22Rv1 (cell line): ENCODE results near the gene KCTD7.

Experiments used
- ZFX ChIP-seq: fragments of 450-650 bp; IDR thresholded peaks from 2 replicates; pipeline ENCODE4 v1.6.1; 2017; ENCODE audit warnings: antibody characterized with exemption, borderline replicate concordance
- TF ChIP-seq, protein P1 (sequence below): fragments of 450-650 bp; IDR thresholded peaks from 2 replicates; pipeline ENCODE4 v1.5.1; 2017; ENCODE audit warnings: mild to moderate bottlenecking

DNA sequence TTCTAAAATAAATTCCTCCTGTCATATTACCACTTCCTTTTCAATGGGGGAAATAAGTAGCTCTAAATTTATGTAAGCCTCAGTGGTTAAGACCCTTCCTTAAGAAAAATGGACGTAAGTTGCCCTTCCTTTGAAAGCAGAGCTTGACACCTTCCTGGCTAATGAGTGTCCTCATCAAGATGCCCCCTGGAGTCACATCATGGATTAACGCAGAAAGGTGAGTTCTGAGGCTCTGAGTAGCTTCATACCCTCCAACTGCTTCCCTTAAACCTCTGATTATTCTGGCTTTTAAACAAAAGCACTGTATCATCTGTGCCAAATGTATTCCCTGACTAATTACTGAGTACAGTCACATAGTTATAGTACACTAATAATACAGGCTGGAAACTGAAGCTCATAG lies 14.7 kb downstream of the KCTD7 start:
- TF ChIP-seq, protein P1, sequence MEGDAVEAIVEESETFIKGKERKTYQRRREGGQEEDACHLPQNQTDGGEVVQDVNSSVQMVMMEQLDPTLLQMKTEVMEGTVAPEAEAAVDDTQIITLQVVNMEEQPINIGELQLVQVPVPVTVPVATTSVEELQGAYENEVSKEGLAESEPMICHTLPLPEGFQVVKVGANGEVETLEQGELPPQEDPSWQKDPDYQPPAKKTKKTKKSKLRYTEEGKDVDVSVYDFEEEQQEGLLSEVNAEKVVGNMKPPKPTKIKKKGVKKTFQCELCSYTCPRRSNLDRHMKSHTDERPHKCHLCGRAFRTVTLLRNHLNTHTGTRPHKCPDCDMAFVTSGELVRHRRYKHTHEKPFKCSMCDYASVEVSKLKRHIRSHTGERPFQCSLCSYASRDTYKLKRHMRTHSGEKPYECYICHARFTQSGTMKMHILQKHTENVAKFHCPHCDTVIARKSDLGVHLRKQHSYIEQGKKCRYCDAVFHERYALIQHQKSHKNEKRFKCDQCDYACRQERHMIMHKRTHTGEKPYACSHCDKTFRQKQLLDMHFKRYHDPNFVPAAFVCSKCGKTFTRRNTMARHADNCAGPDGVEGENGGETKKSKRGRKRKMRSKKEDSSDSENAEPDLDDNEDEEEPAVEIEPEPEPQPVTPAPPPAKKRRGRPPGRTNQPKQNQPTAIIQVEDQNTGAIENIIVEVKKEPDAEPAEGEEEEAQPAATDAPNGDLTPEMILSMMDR: no peak
- TF ChIP-seq ZFX: no peak
